T follicular helper cell (primary cell): ENCODE results near the gene GOLGA8J.
"Not testable (repeated sequence)": the region's sequence is repeated elsewhere in the genome, so short reads cannot be mapped to it uniquely, and the experiment has no call there.

Experiments
- DNase-seq: peaks from one replicate; pipeline ENCODE4 v3.0.0-alpha.2; 2020; ENCODE audit warnings: low read depth
- total RNA-seq, 2 experiments: gene quantifications; one replicate each; lab custom pipeline; 2026; lab: John Stamatoyannopoulos, UW

GOLGA8J gene, protein sequence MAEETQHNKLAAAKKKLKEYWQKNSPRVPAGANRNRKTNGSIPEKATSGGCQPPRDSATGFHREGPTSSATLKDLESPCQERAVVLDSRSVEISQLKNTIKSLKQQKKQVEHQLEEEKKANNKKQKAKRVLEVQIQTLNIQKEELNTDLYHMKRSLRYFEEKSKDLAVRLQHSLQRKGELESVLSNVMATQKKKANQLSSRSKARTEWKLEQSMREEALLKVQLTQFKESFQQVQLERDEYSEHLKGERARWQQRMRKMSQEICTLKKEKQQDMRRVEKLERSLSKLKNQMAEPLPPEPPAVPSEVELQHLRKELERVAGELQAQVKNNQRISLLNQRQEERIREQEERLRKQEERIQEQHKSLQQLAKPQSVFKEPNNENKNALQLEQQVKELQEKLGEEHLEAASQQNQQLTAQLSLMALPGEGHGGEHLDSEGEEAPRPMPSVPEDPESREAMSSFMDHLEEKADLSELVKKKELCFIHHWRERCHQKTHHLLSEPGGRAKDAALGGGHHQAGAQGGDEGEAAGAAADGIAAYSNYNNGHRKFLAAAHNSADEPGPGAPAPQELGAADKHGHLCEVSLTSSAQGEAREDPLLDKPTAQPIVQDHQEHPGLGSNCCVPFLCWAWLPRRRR
- 0 reads per million in 2 experiments for total RNA-seq

DNA sequence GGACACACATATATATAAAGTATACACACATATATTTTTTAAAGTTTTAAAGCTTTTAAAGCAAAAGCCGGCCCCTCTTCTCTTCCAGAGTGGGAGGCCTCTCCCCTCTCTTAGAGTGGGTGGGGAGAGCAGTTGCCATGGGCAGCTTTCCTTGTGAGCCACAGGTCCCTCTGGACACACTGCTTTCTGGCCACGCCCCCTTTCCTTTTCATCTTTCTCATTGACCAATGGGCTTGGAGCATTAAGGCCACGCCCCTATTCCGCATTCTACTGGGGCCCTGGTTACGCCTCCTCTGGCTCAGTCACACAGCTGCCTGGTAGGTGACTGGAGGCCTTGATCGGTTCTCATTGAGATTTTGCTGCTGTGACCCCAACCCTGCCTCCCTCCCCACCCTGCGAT is at the start of gene GOLGA8J:
Gene GOLGA8J (plus strand): TSS at position 301 of the 400 bp plus-strand sequence. CDS start 98 bp downstream, at position 399.
- DNase-seq: not testable (repeated sequence)

DNA sequence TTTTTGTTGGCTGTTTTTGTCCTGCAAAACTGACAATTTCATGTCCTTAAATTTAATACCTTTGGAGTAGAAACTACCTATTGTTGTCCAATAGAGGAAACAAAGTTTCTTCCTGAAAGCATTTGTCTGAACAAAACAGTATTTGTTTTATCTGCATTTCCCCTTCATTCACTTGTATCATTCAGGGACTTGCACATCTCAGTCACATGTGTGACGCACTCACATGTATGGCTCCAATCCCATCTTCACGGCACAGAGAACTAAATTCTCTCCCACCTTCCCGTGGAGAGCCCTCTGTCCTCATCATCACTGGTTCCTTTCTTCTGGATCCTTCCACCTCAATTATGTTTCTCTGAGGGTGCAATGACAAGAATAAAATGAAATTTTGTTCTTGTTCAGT is 49.5 kb upstream of the GOLGA8J start:
- DNase-seq: no peak

DNA sequence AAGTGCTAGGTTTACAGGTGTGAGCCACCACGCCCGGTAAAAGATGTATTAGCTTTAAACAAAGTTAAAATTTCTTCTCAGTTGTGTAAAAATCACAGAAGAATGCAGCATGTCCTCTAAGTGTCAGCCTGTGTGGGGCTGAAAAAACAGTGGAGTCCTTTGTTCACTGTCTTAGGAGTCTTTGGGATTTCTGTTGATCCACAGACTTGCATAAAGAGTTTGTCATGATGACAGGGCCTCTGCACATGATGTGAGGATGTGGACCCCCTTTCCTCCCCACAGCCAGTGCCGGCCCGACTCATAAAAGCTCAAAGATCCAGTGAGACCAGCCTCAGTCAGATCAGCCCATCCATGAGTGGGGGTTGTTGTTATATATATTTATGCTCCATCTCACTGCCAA is 49.0 kb upstream of the GOLGA8J start:
- no peak for DNase-seq

DNA sequence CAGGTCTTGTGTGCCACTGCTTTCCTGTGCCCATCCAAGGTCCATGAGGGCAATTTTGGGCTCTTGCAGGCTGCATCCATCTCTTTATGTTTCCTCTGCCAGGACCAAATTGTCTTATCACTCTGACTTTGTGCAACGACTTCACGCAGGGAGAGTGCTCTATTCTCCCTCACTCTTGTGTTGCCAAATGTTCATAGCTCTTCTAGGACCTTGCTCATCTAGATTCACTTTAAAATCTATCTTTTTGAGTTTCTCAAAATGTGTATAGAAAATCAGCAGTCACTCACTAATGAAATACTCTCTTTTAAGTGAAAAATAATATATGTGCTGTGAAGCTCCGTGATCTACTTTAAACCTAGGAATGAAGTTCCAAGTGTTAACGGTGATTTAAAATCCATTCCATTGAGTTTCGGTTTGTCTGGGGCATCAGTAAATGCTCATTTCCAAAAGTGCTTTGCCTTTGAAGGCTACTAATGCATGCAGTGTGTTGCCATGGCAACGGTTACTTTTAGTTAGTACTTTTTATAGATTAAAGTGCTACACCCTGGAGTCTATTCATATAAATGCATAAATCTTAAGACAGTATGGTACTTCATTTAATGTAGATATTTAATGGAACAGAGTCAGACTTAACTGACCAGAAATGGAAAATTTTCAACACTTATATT is 46.6 kb upstream of the GOLGA8J start:
- no peak for DNase-seq

DNA sequence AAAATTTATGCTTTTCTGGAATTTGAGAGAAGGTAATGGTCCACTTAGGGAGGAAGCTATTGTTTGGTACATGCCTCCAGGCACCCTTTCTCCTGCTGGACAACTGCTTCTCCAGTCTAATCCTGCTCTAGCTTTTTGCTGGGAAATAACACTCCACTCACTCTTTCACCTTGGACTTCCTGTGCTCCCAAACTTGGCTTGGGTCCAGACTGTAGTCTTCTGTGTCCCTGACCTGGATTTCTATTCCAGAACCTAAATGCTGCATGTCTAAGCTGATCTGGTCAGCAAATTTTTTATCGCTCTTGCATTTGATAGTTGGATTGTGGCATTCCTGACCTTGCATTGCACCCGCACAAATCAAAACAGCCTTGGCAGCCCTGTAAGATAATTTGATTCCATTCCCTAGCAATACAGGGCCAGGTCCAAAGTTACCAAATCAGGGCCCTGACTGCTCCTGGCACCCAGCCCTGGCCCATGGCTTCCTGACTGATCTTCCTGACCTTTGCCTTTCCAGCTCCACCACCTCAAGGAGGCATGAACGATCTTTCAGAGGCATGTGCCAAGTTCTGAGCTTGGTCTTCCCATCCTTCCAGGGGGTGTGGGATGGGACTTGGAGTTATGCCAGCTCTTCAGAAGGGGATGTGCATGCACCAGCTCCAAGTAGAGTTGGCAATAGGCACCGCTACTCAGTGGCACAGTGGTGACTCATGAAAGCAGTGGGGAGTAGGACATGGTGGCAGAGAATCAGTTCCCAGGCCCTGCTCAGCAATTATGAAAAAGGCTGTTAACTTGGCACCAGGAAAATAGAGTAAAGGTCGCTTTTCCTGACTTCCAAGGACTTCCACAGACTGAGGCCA is 43.9 kb upstream of the GOLGA8J start:
- DNase-seq: no peak

DNA sequence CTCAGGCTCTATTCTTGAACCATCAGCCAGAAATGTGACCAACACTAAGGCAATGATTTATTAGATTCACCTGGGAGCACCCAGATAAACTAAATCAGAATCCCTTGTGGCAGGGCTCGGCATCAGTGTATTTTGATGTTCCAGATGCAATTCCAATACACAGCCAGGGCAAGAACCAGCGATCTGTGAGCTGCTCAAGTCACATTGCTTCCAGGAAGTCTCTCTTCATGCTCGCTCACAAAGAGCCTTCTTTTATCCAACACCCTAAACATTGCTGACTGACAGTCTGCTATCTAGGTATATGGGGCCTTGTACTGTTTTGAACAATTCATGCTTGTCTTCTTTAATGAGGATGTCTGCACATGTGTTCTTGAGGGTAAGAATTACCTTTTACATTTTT is 40.9 kb upstream of the GOLGA8J start:
- no peak for DNase-seq

DNA sequence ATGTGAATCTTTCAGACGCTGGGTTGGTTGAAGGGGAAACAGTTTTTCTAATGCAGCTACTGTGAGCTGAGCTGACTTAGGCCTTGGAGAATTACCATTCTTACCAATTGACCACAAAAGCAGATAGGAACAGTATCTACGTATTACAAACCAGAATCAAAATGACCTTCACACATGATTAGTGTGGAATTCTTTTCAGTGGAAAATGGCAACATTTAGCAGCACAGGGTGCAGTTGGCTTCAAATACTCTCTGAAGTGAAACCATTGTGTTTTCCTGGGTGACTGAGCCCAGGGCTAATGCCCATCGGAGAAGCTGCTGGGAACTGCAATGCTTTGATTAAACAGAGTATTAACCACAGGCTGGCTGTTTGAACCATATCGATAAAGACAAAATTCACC is 40.2 kb upstream of the GOLGA8J start:
- DNase-seq: no peak

DNA sequence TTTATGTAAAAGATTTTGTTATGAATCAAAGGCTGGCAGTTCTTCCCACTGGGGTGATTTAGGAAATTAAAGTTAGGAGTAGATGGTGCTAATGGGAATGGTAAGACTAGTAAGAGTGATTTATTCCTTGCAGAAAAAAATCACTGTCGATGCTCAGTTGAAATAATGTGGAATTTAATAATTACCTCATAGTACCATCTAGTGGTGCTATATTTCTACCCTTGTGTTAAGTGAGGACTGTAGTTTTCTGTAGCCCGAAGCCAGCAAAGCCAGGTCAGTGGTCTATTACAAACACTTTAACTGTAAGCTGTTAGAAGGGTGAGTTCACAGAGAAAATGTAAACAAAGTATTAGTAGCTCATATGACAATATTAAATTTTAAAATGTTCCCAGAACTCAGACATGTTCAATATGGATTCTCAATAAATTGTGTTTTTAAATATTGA is 39.5 kb upstream of the GOLGA8J start:
- no peak for DNase-seq

DNA sequence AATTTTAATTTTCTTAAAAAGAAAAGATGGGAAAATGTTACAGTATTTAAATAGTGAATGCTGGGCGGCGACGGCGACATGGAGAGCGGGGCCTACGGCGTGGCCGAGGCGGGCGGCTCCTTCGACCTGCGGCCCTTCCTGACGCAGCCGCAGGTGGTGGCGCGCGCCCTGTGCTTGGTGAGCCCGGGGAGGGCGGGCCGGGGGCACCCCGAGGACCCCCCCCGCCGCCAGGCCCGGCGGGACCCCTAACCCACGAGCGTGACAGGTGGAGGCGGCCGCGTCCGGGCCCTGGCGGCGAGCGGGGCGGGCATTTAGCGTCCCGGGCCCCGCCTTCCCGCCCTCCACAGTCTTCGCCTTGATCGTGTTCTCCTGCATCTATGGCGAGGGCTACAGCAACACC is 38.4 kb upstream of the GOLGA8J start:
- no peak for DNase-seq

DNA sequence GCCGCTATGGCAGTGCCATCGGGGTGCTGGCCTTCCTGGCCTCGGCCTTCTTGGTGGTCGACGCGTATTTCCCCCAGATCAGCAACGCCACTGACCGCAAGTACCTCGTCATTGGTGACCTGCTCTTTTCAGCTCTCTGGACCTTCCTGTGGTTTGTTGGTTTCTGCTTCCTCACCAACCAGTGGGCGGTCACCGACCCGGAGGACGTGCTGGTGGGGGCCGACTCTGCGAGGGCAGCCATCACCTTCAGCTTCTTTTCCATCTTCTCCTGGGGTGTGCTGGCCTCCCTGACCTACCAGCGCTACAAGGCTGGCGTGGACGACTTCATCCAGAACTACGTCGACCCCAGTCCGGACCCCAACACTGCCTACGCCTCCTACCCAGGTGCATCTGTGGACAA is 37.9 kb upstream of the GOLGA8J start:
- not testable (repeated sequence) for DNase-seq

DNA sequence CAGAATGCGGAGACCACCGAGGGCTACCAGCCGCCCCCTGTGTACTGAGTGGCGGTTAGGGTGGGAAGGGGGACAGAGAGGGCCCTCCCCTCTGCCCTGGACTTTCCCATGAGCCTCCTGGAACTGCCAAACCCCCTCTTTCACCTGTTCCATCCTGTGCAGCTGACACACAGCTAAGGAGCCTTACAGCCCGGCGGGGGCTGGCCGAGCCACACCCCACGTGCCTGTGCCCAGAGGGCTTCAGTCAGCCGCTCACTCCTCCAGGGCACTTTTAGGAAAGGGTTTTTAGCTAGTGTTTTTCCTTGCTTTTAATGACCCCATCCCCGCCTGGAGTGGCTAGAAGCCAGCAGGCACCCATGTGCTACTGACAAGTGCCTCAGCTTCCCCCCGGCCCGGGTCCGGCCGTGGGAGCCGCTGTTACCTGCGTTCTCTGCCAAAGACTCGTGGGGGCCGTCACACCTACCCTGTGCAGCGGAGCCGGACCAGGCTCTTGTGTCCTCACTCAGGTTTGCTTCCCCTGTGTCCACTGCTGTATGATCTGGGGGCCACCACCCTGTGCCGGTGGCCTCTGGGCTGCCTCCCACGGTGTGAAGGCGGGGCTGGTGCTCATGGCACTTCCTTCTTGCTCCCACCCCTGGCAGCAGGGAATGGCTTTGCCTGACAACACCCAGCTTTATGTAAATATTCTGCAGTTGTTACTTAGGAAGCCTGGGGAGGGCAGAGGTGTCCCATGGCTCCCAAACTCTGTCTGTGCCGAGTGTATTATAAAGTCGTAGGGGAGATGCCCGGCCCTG is 37.3 kb upstream of the GOLGA8J start:
- not testable (repeated sequence) for DNase-seq

DNA sequence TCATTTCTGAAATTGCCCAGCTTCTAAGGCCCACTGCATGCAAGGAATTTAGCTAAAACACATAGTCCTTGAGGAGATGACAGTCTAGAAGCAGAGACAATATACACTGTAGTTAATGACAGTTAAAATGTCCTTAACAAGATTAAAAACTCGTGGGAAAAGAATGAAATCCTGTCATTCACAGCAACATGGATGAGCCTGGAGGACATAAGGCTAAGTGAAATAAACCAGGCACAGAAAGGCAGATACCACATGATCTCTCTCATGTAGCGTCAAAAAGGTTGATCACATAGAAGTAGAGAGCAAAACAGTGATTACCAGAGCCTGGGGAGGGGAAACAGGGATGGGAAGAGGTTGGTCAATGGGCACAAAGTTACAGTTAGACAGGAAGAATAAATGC is 36.3 kb upstream of the GOLGA8J start:
- no peak for DNase-seq

DNA sequence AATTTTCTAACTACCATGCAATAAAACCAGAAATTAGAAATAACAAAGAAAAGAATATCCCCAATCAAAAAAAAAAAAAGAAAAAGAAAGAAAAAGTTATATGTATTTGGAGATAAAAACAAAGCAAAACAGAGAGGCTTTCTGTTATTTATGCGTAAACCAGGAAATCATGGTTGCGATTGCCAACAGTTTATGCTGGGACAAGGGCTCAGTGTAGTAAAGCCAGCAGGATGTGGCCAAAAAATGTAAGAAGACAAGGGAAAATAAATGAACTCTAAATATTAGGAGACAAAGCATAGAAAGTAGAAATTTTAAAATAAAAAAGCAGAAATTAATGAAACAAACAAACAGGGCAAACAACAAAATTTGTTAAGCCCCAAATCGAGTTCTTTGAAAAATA is 27.2 kb upstream of the GOLGA8J start:
- DNase-seq: no peak

DNA sequence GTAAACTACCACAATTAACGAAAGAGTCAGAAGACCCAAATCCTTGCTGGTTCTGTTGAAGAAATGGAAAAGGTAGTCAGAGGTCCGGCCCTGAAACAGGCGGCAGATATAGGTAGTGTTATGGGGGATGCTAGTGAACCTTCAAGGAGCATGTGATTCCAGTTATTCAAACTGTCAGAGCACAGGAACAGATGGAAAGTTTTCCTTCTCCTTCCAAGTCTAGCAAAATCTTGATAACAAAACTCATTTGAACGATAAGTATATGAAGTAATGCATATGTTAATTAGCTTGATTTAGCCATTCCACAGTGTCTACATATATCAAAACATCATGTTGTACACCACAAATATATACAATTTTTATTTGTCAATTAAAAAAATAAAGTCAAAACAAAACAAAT is 26.6 kb upstream of the GOLGA8J start:
- no peak for DNase-seq

DNA sequence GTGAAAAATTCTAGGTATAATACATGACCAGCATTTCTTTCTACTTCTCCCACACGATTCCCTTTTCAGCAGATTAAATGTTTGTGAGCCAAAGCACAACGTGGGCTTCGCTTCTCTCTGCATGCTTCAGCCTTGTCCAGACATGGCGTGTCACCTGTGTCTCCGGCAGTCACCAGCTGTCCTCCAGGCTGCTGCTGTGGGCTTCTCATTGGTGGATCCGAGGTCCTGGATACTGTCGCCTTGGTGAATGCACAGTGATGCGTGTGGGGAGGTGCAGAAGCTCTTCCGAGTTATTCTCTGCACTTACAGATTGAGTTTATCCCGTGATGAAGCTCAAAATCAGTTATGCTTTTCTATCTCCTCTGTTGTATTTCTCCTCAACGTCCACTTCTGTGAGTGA is 23.0 kb upstream of the GOLGA8J start:
- no peak for DNase-seq

DNA sequence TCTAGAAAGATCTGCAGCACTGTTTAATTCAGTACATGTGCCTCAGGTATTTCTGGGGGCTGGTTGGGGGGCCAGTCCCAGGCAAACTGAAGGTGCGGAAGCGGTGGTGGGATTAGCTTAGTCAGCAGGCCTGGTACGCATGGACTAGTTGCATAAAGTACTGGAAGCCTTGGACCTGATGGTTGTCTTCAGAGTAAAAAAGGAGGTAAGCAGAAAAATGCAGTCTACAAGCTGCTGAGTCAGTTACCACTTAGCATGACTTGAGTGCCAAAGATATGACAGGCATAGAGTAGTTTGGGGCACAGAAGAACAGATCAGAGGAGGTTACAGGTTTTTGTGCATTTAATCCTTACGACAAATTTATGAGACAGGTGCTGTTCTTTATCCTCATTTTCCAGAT is 19.9 kb upstream of the GOLGA8J start:
- DNase-seq: no peak

DNA sequence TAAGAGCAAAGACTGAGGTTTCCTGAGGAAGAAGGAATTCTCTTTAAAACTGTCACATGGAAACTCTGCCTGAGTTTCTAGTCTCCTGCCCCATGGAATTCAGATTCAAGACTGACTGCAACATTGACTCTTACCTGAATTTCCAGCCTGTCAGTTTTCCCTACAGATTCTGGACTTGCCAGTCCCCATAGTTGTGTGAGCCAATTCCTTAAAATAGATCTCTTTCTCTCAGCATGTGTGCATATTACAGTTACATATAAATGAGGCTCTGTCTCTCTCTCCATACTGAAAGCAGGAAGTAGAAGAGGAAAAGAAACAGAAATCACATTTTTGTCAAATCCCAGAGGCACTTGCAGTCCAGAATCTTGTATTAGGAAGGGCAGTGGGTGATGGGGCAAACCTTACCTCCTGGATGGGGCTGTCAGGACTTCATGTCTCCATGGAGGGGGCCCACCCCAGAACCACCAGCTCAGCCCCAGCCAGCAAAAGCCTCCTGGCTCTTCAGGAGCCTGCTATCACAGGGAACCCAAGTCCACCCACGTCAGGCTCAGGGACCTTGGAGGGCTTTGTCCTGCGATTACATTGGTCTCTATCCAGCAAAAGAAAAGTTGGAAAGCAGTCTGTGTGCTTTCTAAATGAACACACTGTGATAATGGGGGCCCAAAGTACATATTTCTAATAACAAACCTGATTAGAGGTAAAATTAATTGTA is 18.8 kb upstream of the GOLGA8J start:
- no peak for DNase-seq

DNA sequence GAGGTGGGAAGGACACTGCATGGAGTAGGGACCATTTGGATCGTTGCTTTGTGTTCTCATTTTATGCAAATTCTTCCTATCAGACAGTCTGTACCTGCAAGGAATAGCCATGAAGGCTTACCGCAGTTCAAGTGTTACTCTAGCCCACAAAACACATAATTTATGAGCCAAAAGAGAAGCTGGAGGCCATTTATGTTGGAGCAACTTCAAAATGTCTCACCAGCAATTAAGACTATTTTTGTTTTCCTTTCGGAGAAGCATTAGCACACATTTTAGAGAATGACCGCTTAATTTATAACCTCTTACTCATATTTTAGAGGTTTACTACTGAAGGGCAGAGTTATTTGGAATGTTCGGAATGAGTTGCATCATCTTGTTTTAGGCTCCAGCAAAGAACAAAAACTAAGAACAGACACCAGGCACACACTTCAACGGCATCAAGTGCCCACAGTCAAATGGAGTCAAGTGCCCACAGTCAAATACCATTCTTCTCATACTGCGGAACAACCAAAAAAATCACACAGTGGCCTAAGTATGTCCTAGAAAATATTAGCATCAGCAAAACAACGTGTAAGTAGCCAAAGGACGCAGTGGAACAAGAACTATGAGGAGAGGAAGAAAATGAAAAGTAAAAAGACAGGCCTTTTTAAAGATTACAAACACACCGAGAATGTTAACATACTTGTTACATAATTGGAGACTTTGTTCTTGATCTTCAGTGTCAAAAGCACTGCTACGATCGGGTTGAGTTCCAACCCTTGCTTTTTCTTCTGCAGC is 17.5 kb upstream of the GOLGA8J start:
- DNase-seq: no peak

DNA sequence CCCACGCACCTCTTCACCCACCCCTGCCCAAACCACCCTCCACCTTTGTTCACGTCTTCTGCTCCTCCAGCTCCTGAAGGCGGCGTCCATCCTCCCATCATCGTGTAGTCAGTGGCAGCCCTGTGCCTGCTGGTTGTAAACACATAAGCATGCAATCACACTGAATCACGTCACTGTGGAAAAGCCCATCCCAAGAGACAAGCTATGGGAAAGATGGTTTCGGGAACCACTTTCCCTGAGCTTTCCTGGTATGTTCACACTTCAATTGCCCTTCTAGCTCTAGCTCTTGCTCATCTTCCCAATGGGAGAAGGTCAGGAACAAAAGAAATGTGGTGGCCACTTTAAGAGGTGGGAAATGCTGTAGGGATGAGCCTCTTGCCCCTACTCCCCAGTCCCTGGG is 14.4 kb upstream of the GOLGA8J start:
- no peak for DNase-seq

DNA sequence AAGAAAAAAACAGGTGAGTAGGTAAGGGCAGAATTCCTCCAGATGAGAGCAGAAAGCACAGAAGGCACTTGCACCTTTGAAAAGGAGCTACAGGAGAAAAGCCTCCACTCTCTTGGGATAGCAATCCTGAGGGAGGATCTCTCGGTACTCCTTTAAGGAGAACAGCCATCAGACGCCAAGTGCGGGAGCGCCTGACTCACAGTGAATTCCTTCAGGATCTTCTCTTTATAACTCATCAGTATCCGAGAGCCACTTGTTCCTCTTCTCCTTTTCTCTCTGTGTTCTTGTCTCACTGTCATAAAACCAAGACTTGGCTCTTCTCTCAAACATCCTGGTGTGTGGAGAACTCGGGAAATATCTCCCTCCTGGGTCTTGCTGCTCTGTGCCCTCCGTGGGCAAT is 10.1 kb upstream of the GOLGA8J start:
- no peak for DNase-seq
